ENCODE measurements around the gene RAPGEF1.

Gene RAPGEF1

DNA sequence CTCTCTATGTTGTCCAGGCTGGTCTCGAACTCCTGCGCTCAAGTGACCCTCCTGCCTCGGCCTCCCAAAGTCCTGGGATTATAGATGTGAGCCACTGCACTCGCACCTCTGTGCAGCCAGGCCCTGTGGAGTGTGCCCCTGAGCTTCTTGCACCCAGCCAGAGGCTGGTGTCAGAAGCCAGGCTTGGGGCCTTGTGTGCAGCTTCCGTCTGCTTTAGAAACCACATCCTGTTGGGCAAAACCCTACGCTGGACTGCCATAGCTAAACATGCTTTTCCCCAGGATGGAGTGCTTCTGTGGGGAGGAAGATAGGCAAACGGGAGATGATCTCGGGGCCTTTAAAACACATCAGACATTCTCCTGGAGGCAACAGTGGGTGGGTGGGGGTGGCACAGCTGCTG is 154.5 kb downstream of the RAPGEF1 start:
- no peaks in the 10 kb centered on the region for H3K4me1 ChIP-seq (ENCODE audit: control insufficient read depth, insufficient read depth, low read length)
- no peak overlapping the region for H3K27ac ChIP-seq (ENCODE audit: extremely low read depth, low read depth, low read length)
- TF ChIP-seq TRIM28 (IDR thresholded peaks at IDR 0.05; ENCODE audit: borderline replicate concordance, low read length) (no peak), ZNF580 (tag by site-specific recombination; IDR thresholded peaks at IDR 0.05) (no peak), ZNF202 (tag by site-specific recombination; IDR thresholded peaks at IDR 0.05; ENCODE audit: borderline replicate concordance) (no peak), ZNF654 (tag by site-specific recombination; IDR thresholded peaks at IDR 0.05; ENCODE audit: low read depth) (no peak), ZNF311 (tag by site-specific recombination; IDR thresholded peaks at IDR 0.05; ENCODE audit: borderline replicate concordance) (no peak), ZNF302 (tag by site-specific recombination; IDR thresholded peaks at IDR 0.05; ENCODE audit: low read depth) (no peak), ZIC2 (tag by site-specific recombination; IDR thresholded peaks at IDR 0.05) (no peak), PRDM4 (tag by site-specific recombination; IDR thresholded peaks at IDR 0.05) (no peak), ZNF555 (tag by site-specific recombination; conservative IDR thresholded peaks at IDR 0.05) (no peak), ZNF677 (tag by site-specific recombination; IDR thresholded peaks at IDR 0.05) (no peak), ZBTB48 (tag by site-specific recombination; IDR thresholded peaks at IDR 0.05) (no peak)
- TF ChIP-seq, protein P1, sequence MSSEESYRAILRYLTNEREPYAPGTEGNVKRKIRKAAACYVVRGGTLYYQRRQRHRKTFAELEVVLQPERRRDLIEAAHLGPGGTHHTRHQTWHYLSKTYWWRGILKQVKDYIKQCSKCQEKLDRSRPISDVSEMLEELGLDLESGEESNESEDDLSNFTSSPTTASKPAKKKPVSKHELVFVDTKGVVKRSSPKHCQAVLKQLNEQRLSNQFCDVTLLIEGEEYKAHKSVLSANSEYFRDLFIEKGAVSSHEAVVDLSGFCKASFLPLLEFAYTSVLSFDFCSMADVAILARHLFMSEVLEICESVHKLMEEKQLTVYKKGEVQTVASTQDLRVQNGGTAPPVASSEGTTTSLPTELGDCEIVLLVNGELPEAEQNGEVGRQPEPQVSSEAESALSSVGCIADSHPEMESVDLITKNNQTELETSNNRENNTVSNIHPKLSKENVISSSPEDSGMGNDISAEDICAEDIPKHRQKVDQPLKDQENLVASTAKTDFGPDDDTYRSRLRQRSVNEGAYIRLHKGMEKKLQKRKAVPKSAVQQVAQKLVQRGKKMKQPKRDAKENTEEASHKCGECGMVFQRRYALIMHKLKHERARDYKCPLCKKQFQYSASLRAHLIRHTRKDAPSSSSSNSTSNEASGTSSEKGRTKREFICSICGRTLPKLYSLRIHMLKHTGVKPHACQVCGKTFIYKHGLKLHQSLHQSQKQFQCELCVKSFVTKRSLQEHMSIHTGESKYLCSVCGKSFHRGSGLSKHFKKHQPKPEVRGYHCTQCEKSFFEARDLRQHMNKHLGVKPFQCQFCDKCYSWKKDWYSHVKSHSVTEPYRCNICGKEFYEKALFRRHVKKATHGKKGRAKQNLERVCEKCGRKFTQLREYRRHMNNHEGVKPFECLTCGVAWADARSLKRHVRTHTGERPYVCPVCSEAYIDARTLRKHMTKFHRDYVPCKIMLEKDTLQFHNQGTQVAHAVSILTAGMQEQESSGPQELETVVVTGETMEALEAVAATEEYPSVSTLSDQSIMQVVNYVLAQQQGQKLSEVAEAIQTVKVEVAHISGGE (tag by site-specific recombination; conservative IDR thresholded peaks at IDR 0.05; ENCODE audit: low read depth): no peak
- TF ChIP-seq, protein P2, sequence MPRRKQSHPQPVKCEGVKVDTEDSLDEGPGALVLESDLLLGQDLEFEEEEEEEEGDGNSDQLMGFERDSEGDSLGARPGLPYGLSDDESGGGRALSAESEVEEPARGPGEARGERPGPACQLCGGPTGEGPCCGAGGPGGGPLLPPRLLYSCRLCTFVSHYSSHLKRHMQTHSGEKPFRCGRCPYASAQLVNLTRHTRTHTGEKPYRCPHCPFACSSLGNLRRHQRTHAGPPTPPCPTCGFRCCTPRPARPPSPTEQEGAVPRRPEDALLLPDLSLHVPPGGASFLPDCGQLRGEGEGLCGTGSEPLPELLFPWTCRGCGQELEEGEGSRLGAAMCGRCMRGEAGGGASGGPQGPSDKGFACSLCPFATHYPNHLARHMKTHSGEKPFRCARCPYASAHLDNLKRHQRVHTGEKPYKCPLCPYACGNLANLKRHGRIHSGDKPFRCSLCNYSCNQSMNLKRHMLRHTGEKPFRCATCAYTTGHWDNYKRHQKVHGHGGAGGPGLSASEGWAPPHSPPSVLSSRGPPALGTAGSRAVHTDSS (tag by site-specific recombination; IDR thresholded peaks at IDR 0.05): no peak
- ChIA-PET CTCF (interaction anchor here (1.2 to 2.1 kb wide), 2 partner anchors 9 to 155 kb away, joined by 3 to 7 read pairs; no protein-coding TSS in a partner anchor), POLR2A (no interaction called here)
- H3K4me3 ChIP-seq (ENCODE audit: low read depth, low read length): no peak overlapping the region
- no peaks in the 10 kb centered on the region for H3K9me3 ChIP-seq (ENCODE audit: control insufficient read depth, insufficient read depth, low read depth, low read length)
- peaks cover 0 to 67% of the 10 kb centered on the region in 2 experiments; a peak in 2 of 3 replicates for H3K36me3 ChIP-seq (ENCODE audit: control insufficient read depth in 2 of 2, insufficient read depth in 1 of 2, low read length in 2 of 2)

GRCh38 chr9:131584858-131585257 is 155.0 kb downstream of the RAPGEF1 start:
- H3K36me3 ChIP-seq (ENCODE audit: control insufficient read depth in 2 of 2, insufficient read depth in 1 of 2, low read length in 2 of 2): peaks cover 0 to 71% of the 10 kb centered on the region in 2 experiments; a peak in 2 of 3 replicates
- POLR2A ChIA-PET: no interaction called here

More at GRCh38 chr9:131584858-131585257, 155.0 kb downstream of the RAPGEF1 start:
- H3K27ac ChIP-seq (ENCODE audit: extremely low read depth, low read depth, low read length): no peak overlapping the region
- TF ChIP-seq OSR2 (tag by site-specific recombination; IDR thresholded peaks at IDR 0.05) (no peak), ZNF24 (tag by site-specific recombination; IDR thresholded peaks at IDR 0.05) (no peak), ZNF394 (tag by site-specific recombination; IDR thresholded peaks at IDR 0.05; ENCODE audit: borderline replicate concordance) (no peak), HOXA7 (CRISPR knock-in tag; IDR thresholded peaks at IDR 0.05; ENCODE audit: borderline replicate concordance) (no peak), ZNF16 (tag by site-specific recombination; IDR thresholded peaks at IDR 0.05; ENCODE audit: low read depth) (no peak), SCRT2 (tag by site-specific recombination; IDR thresholded peaks at IDR 0.05) (no peak), ZNF488 (tag by site-specific recombination; IDR thresholded peaks at IDR 0.05) (no peak), ZNF155 (tag by site-specific recombination; IDR thresholded peaks at IDR 0.05) (no peak), ZNF76 (tag by site-specific recombination; IDR thresholded peaks at IDR 0.05; ENCODE audit: borderline replicate concordance, low read depth) (no peak), ZBTB21 (tag by site-specific recombination; IDR thresholded peaks at IDR 0.05) (no peak), GLIS2 (tag by site-specific recombination; IDR thresholded peaks at IDR 0.05) (no peak)
- no peak overlapping the region for H3K4me3 ChIP-seq (ENCODE audit: low read depth, low read length)
- no peaks in the 10 kb centered on the region for H3K9me3 ChIP-seq (ENCODE audit: control insufficient read depth, insufficient read depth, low read depth, low read length)
- CTCF ChIA-PET: interaction anchor here (1.2 to 2.1 kb wide), 2 partner anchors 9 to 156 kb away, joined by 3 to 7 read pairs; no protein-coding TSS in a partner anchor
- no peaks in the 10 kb centered on the region for H3K4me1 ChIP-seq (ENCODE audit: control insufficient read depth, insufficient read depth, low read length)
